ENCODE results near the gene PAX8.

The PAX8 gene

GRCh38 chr2:113186433-113186796 is 92.3 kb downstream of the PAX8 start:
- H3K9me3 ChIP-seq (ENCODE audit: control insufficient read depth, insufficient read depth, low read depth, low read length): no peaks in the 10 kb centered on the region
- TF ChIP-seq ZNF157 (tag by site-specific recombination; IDR thresholded peaks at IDR 0.05) (no peak), YY1 (tag by site-specific recombination; IDR thresholded peaks at IDR 0.05) (no peak), ZNF530 (tag by site-specific recombination; IDR thresholded peaks at IDR 0.05; ENCODE audit: low read depth) (no peak), ZNF555 (tag by site-specific recombination; conservative IDR thresholded peaks at IDR 0.05) (no peak), ZNF580 (tag by site-specific recombination; IDR thresholded peaks at IDR 0.05) (no peak), ZSCAN23 (tag by site-specific recombination; IDR thresholded peaks at IDR 0.05) (no peak), ZNF391 (tag by site-specific recombination; IDR thresholded peaks at IDR 0.05; ENCODE audit: borderline replicate concordance, low read depth) (no peak), ZNF19 (tag by site-specific recombination; IDR thresholded peaks at IDR 0.05; ENCODE audit: low read depth) (no peak), ZNF426 (tag by site-specific recombination; IDR thresholded peaks at IDR 0.05) (no peak), KLF16 (tag by site-specific recombination; IDR thresholded peaks at IDR 0.05) (no peak), ZNF404 (tag by site-specific recombination; IDR thresholded peaks at IDR 0.05) (no peak), KLF10 (tag by site-specific recombination; IDR thresholded peaks at IDR 0.05) (no peak), ZSCAN18 (tag by site-specific recombination; IDR thresholded peaks at IDR 0.05) (no peak)
- no peaks in the 10 kb centered on the region for H3K36me3 ChIP-seq (ENCODE audit: control insufficient read depth in 2 of 2, insufficient read depth in 1 of 2, low read length in 2 of 2)
- no peaks in the 10 kb centered on the region for H3K4me1 ChIP-seq (ENCODE audit: control insufficient read depth, insufficient read depth, low read length)
- CTCF ChIA-PET: no interaction called here
- POLR2A ChIA-PET: no interaction called here
- no peak overlapping the region for H3K4me3 ChIP-seq (ENCODE audit: low read depth, low read length)
- no peak overlapping the region for H3K27ac ChIP-seq (ENCODE audit: extremely low read depth, low read depth, low read length)

- H3K9me3 ChIP-seq (ENCODE audit: control insufficient read depth, insufficient read depth, low read depth, low read length): no peaks in the 10 kb centered on the region
- no peak overlapping the region for H3K27ac ChIP-seq (ENCODE audit: extremely low read depth, low read depth, low read length)
- H3K4me1 ChIP-seq (ENCODE audit: control insufficient read depth, insufficient read depth, low read length): no peaks in the 10 kb centered on the region
- no peak overlapping the region for H3K4me3 ChIP-seq (ENCODE audit: low read depth, low read length)
- H3K36me3 ChIP-seq (ENCODE audit: control insufficient read depth in 2 of 2, insufficient read depth in 1 of 2, low read length in 2 of 2): no peaks in the 10 kb centered on the region
- TF ChIP-seq GLIS1 (tag by site-specific recombination; IDR thresholded peaks at IDR 0.05) (peak; percentile 30; the same call in 1 of the 2 replicates), EGR2 (tag by site-specific recombination; IDR thresholded peaks at IDR 0.05; ENCODE audit: low read depth) (no peak)
- ChIA-PET POLR2A (no interaction called here), CTCF (interaction anchor here (0.7 kb wide), 1 partner anchor 13 kb away, joined by 4 read pairs; no protein-coding TSS in a partner anchor)
Observed at GRCh38 chr2:113185664-113186432, 92.9 kb downstream of the PAX8 start.

GRCh38 chr2:113184531-113185230 is 94.0 kb downstream of the PAX8 start:
- H3K4me3 ChIP-seq (ENCODE audit: low read depth, low read length): no peak overlapping the region
- H3K4me1 ChIP-seq (ENCODE audit: control insufficient read depth, insufficient read depth, low read length): no peaks in the 10 kb centered on the region
- H3K36me3 ChIP-seq (ENCODE audit: control insufficient read depth in 2 of 2, insufficient read depth in 1 of 2, low read length in 2 of 2): no peaks in the 10 kb centered on the region
- ChIA-PET CTCF (interaction anchor here (1.5 kb wide), 1 partner anchor 14 kb away, joined by 13 read pairs; no protein-coding TSS in a partner anchor), POLR2A (no interaction called here)
- no peak overlapping the region for H3K27ac ChIP-seq (ENCODE audit: extremely low read depth, low read depth, low read length)
- H3K9me3 ChIP-seq (ENCODE audit: control insufficient read depth, insufficient read depth, low read depth, low read length): no peaks in the 10 kb centered on the region
- TF ChIP-seq ZNF19 (tag by site-specific recombination; IDR thresholded peaks at IDR 0.05; ENCODE audit: low read depth): no peak
- no peak for TF ChIP-seq ZNF449 (tag by site-specific recombination; IDR thresholded peaks at IDR 0.05)
- TF ChIP-seq, protein P1, sequence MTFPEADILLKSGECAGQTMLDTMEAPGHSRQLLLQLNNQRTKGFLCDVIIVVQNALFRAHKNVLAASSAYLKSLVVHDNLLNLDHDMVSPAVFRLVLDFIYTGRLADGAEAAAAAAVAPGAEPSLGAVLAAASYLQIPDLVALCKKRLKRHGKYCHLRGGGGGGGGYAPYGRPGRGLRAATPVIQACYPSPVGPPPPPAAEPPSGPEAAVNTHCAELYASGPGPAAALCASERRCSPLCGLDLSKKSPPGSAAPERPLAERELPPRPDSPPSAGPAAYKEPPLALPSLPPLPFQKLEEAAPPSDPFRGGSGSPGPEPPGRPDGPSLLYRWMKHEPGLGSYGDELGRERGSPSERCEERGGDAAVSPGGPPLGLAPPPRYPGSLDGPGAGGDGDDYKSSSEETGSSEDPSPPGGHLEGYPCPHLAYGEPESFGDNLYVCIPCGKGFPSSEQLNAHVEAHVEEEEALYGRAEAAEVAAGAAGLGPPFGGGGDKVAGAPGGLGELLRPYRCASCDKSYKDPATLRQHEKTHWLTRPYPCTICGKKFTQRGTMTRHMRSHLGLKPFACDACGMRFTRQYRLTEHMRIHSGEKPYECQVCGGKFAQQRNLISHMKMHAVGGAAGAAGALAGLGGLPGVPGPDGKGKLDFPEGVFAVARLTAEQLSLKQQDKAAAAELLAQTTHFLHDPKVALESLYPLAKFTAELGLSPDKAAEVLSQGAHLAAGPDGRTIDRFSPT (tag by site-specific recombination; IDR thresholded peaks at IDR 0.05): no peak
- no peak for TF ChIP-seq ZNF202 (tag by site-specific recombination; IDR thresholded peaks at IDR 0.05; ENCODE audit: borderline replicate concordance)
- TF ChIP-seq ATF2 (tag by site-specific recombination; IDR thresholded peaks at IDR 0.05; ENCODE audit: low read depth): no peak
- no peak for TF ChIP-seq ZNF394 (tag by site-specific recombination; IDR thresholded peaks at IDR 0.05; ENCODE audit: borderline replicate concordance)
- TF ChIP-seq ZNF132 (tag by site-specific recombination; IDR thresholded peaks at IDR 0.05; ENCODE audit: borderline replicate concordance): no peak
- no peak for TF ChIP-seq WT1 (tag by site-specific recombination; IDR thresholded peaks at IDR 0.05)
- no peak for TF ChIP-seq ZNF548 (tag by site-specific recombination; IDR thresholded peaks at IDR 0.05)
- no peak for TF ChIP-seq OSR2 (tag by site-specific recombination; IDR thresholded peaks at IDR 0.05)
